CD4-positive, alpha-beta T cell (primary cell): Measurements from ENCODE around the gene DLEC1. TPM values are rescaled to one million over a fixed set of nuclear protein-coding genes. Genes with fewer than 3 reads are reported as not detected.

Experiments
- ATAC-seq: fragments of 200-7000 bp; cut with Tn5 transposase; one replicate; pipeline ENCODE4 v1.10.0; 2022; ENCODE audit warnings: mild to moderate bottlenecking; ENCODE audit not compliant: poor library complexity
- CTCF ChIA-PET: fragments of 350-600 bp; sonication (Branson Sonifier 250); formaldehyde crosslinking; loops from one replicate; lab custom pipeline; 2021; ENCODE audit warnings: antibody characterized with exemption, inconsistent platforms; lab: Charles Lee
- POLR2A ChIA-PET: fragments of 350-600 bp; sonication (Branson Sonifier 250); formaldehyde crosslinking; loops from one replicate; lab custom pipeline; 2021; ENCODE audit warnings: antibody characterized with exemption, inconsistent platforms; lab: Charles Lee
- DNase-seq, 14 experiments: peaks; one replicate each; pipeline ENCODE4 v3.0.0-alpha.2; 2013 to 2020; ENCODE audit warnings: mixed read lengths in 2 of 14
- H3K27ac ChIP-seq, 2 donors: one replicate each; pipeline versions ENCODE4 v1.5.1 to v1.7.0; 2013; ENCODE audit warnings: low read length in 2 of 2, low read depth in 1 of 2, mild to moderate bottlenecking in 1 of 2
- H3K27me3 ChIP-seq, 2 experiments: 1 replicate in 1 of 2; 2 replicates in 1 of 2; pipeline versions ENCODE4 v1.6.1 to v1.7.0; 2013; ENCODE audit warnings: low read length in 2 of 2, control low read depth in 1 of 2, mild to moderate bottlenecking in 1 of 2, moderate library complexity in 1 of 2; ENCODE audit not compliant: insufficient read depth in 2 of 2, control insufficient read depth in 1 of 2
- H3K36me3 ChIP-seq: one replicate; pipeline ENCODE4 v1.6.1; 2013; ENCODE audit warnings: low read length, control low read depth; ENCODE audit not compliant: insufficient read depth
- H3K4me1 ChIP-seq: one replicate; pipeline ENCODE4 v1.6.1; 2013; ENCODE audit warnings: low read length, control low read depth; ENCODE audit not compliant: insufficient read depth
- H3K4me3 ChIP-seq: one replicate; pipeline ENCODE4 v1.5.1; 2013; ENCODE audit warnings: mild to moderate bottlenecking, low read length, moderate library complexity
- H3K9me3 ChIP-seq, 2 experiments: 1 replicate in 1 of 2; 2 replicates in 1 of 2; pipeline versions ENCODE4 v1.6.1 to v1.7.0; 2013; ENCODE audit warnings: low read length in 2 of 2, mild to moderate bottlenecking in 2 of 2, control low read depth in 1 of 2, moderate library complexity in 1 of 2; ENCODE audit not compliant: control insufficient read depth in 1 of 2, insufficient read depth in 1 of 2
- H3K27ac Mint-ChIP-seq: one replicate; pipeline ENCODE4 v1.8.0; 2020; ENCODE audit warnings: mixed read lengths
- H3K27me3 Mint-ChIP-seq: one replicate; pipeline ENCODE4 v1.8.0; 2021; ENCODE audit warnings: mixed read lengths
- H3K36me3 Mint-ChIP-seq: one replicate; pipeline ENCODE4 v1.8.0; 2021; ENCODE audit warnings: low read depth, mixed read lengths
- H3K4me1 Mint-ChIP-seq: one replicate; pipeline ENCODE4 v1.8.0; 2021; ENCODE audit warnings: low read depth, mixed read lengths
- H3K4me3 Mint-ChIP-seq: one replicate; pipeline ENCODE4 v1.8.0; 2020; ENCODE audit warnings: mild to moderate bottlenecking, mixed read lengths
- H3K9me3 Mint-ChIP-seq: one replicate; pipeline ENCODE4 v1.8.0; 2020; ENCODE audit warnings: mixed read lengths
- CTCF ChIP-seq: fragments of 200-600 bp; IDR thresholded peaks from one replicate; pipeline ENCODE4 v1.8.0; 2022; ENCODE audit warnings: antibody characterized with exemption, mild to moderate bottlenecking
- intact Hi-C, 2 experiments: fragments of 100-400 bp; cut with DNase I in 1 of 2; cut with micrococcal nuclease in 1 of 2; formaldehyde crosslinking; loops; one replicate each; pipeline versions ENCODE4 v1.15.1 to v1.9.0; 2023 to 2025; cut with DNase I, micrococcal nuclease
- total RNA-seq, 174 experiments: library from RNA in 2 of 174; stranded (reverse) in 2 of 174; gene quantifications; one replicate each; pipeline ENCODE4 v1.2.3 and lab custom pipeline; 2021 to 2026

Gene DLEC1
- total RNA-seq, 2 experiments from 2014 or later, result 4.4 to 5.1 TPM

- peak overlapping the region; percentile 83 for H3K4me3 Mint-ChIP-seq
- H3K9me3 Mint-ChIP-seq, result no peaks in the 10 kb centered on the region
- CTCF ChIA-PET, result interaction anchor here (1.8 kb wide), 1 partner anchor 10 kb away, joined by 7 read pairs; no protein-coding TSS in a partner anchor
- ATAC-seq, result no peak
- peaks cover 19% of the 10 kb centered on the region for H3K36me3 ChIP-seq
- peak overlapping the region; percentile 92 for H3K4me3 ChIP-seq
- TF ChIP-seq CTCF, result no peak
- POLR2A ChIA-PET, result interaction anchor here (1.0 to 1.4 kb wide), 4 partner anchors 18 to 142 kb away, joined by 3 to 5 read pairs (median 4); partner anchors contain the start of gene OXSR1
- H3K9me3 ChIP-seq, result peaks cover 0 to 3% of the 10 kb centered on the region in 2 experiments
- peaks cover 50% of the 10 kb centered on the region for H3K4me1 ChIP-seq
- intact Hi-C loops, result no loop called here
- no peaks in the 10 kb centered on the region for H3K27me3 Mint-ChIP-seq
- H3K27ac Mint-ChIP-seq, result peak overlapping the region; percentile 89
- H3K36me3 Mint-ChIP-seq, result peaks cover 29% of the 10 kb centered on the region
- peak overlapping the region; percentile 82 to 97 for H3K27ac ChIP-seq
- peak in 1 of 14 experiments; percentile 45 for DNase-seq
- H3K27me3 ChIP-seq, result no peaks in the 10 kb centered on the region
- peaks cover 49% of the 10 kb centered on the region for H3K4me1 Mint-ChIP-seq
These were observed 15.9 kb upstream of the DLEC1 start for GRCh38 chr3:38022896-38023709.

- Mint-ChIP-seq H3K9me3 (no peaks in the 10 kb centered on the region), H3K4me1 (peaks cover 56% of the 10 kb centered on the region), H3K27ac (peak overlapping the region; percentile 13), H3K36me3 (peaks cover 5% of the 10 kb centered on the region), H3K27me3 (peaks cover 7% of the 10 kb centered on the region), H3K4me3 (peak overlapping the region; percentile 79)
- no peaks in the 10 kb centered on the region for H3K36me3 ChIP-seq
- ATAC-seq (no peak), DNase-seq (peak in 1 of 14 experiments; percentile 9)
- intact Hi-C loops, result no loop called here
- TF ChIP-seq CTCF, result no peak
- ChIA-PET POLR2A (no interaction called here), CTCF (no interaction called here)
- H3K9me3 ChIP-seq, result no peaks in the 10 kb centered on the region
- peaks cover 80% of the 10 kb centered on the region for H3K4me1 ChIP-seq
- peaks cover 1 to 10% of the 10 kb centered on the region in 2 experiments for H3K27me3 ChIP-seq
- no peak overlapping the region for H3K4me3 ChIP-seq
- H3K27ac ChIP-seq, result no peak overlapping the region
These were observed 12.2 kb upstream of the DLEC1 start for GRCh38 chr3:38026856-38027255.

GRCh38 chr3:38027466-38028465 is 11.2 kb upstream of the DLEC1 start:
- ChIA-PET POLR2A (no interaction called here), CTCF (no interaction called here)
- H3K27ac Mint-ChIP-seq, result peak overlapping the region; percentile 13
- H3K27me3 Mint-ChIP-seq, result peaks cover 7% of the 10 kb centered on the region
- Histone ChIP-seq H3K4me3 (no peak overlapping the region), H3K27ac (no peak overlapping the region), H3K27me3 (peaks cover 4 to 10% of the 10 kb centered on the region in 2 experiments), H3K9me3 (no peaks in the 10 kb centered on the region), H3K36me3 (no peaks in the 10 kb centered on the region), H3K4me1 (peaks cover 80% of the 10 kb centered on the region)
- peaks cover 5% of the 10 kb centered on the region for H3K36me3 Mint-ChIP-seq
- ATAC-seq (no peak), DNase-seq (peak in 1 of 14 experiments; percentile 14)
- intact Hi-C loops, result no loop called here
- H3K4me3 Mint-ChIP-seq, result peak overlapping the region; percentile 79
- peaks cover 48% of the 10 kb centered on the region for H3K4me1 Mint-ChIP-seq
- H3K9me3 Mint-ChIP-seq, result no peaks in the 10 kb centered on the region
- no peak for TF ChIP-seq CTCF
